Measurements from ENCODE around the gene LPCAT1. TPM values are rescaled to one million over a fixed set of nuclear protein-coding genes. Genes with fewer than 3 reads are reported as not detected.

Gene LPCAT1
- total and polyA plus RNA-seq, 10 of the 15 experiments (the other 5 are each of a cell fraction or from before 2014, with no cell fraction given), result 2.3 to 109 (median 72.7) TPM

- intact Hi-C loops (cut with micrococcal nuclease; ENCODE audit: unreplicated experiment), result loop anchor here (2.0 to 5.0 kb wide), 2 partner anchors 20 to 36 kb away; no protein-coding TSS in a partner anchor
- BruUV-seq (replicated peaks), result TSS peak; percentile 66
These were observed 920 bp downstream of the LPCAT1 start for GRCh38 chr5:1522601-1523479.

More at GRCh38 chr5:1522601-1523479, 920 bp downstream of the LPCAT1 start:
- ChIA-PET RAD21 (ENCODE audit: unreplicated experiment) (interaction anchor here (0.8 to 2.6 kb wide), 10 partner anchors 14 to 71 kb away, joined by 3 to 13 read pairs (median 4); no protein-coding TSS in a partner anchor), CTCF (interaction anchor here (0.6 to 1.8 kb wide), 4 partner anchors 9 to 122 kb away, joined by 3 to 5 read pairs (median 4); no protein-coding TSS in a partner anchor), POLR2A (interaction anchor here (0.8 to 4.3 kb wide), 10 partner anchors 13 to 41 kb away, joined by 3 to 29 read pairs (median 5); no protein-coding TSS in a partner anchor), SMC1A (ENCODE audit: uncharacterized antibody, unreplicated experiment) (interaction anchor here (0.7 to 2.8 kb wide), 5 partner anchors 13 to 33 kb away, joined by 3 to 23 read pairs (median 8); no protein-coding TSS in a partner anchor)
- Histone ChIP-seq H3K4me1 (ENCODE audit: control insufficient read depth, insufficient read depth, low read length) (peaks cover 16% of the 10 kb centered on the region), H3K4me3 (peak overlapping the region; percentile 88), H3K9me3 (replicated peaks; ENCODE audit: control insufficient read depth, insufficient read depth, low read length) (no peaks in the 10 kb centered on the region), H4K20me1 (ENCODE audit: control insufficient read depth, insufficient read depth) (no peaks in the 10 kb centered on the region; the same call in 1 of the 2 replicates), H2AFZ (ENCODE audit: control insufficient read depth, low read depth, low read length) (no peak overlapping the region), H3K9ac (ENCODE audit: control insufficient read depth, insufficient read depth, low read length) (peak overlapping the region; percentile 76), H3K27ac (ENCODE audit: control insufficient read depth, insufficient read depth) (peak overlapping the region; percentile 78), H3K36me3 (ENCODE audit: control insufficient read depth in 2 of 2, insufficient read depth in 2 of 2, low read length in 1 of 2) (peaks cover 9 to 20% of the 10 kb centered on the region in 2 experiments), H3K79me2 (ENCODE audit: control insufficient read depth, insufficient read depth, low read length) (peaks cover 50% of the 10 kb centered on the region), H3K4me2 (ENCODE audit: control insufficient read depth, insufficient read depth) (peak overlapping the region; percentile 94), H3K27me3 (replicated peaks in 1 of 2; ENCODE audit: control insufficient read depth in 2 of 2, insufficient read depth in 2 of 2, low read length in 1 of 2) (no peaks in the 10 kb centered on the region)
- TF ChIP-seq MXI1 (IDR thresholded peaks at IDR 0.05; ENCODE audit: low read depth, low read length) (0 out of 2 replicates have a peak, but pooled peaks have one; percentile 1), NKRF (conservative IDR thresholded peaks at IDR 0.05) (0 out of 2 replicates have a peak, but pooled peaks have one; percentile 32), FOXK2 (IDR thresholded peaks at IDR 0.05) (no peak), GATAD2B (conservative IDR thresholded peaks at IDR 0.05; ENCODE audit: low read depth) (0 out of 2 replicates have a peak, but pooled peaks have one; percentile 6), ESRRA (IDR thresholded peaks at IDR 0.05; ENCODE audit: low read length) (no peak), LARP7 (IDR thresholded peaks at IDR 0.05) (peak; percentile 46; the same call in 1 of the 2 replicates)
- FAIRE-seq, result no peak
- in situ Hi-C loops (cut with MboI), result no loop called here
- under 1% methylated on average over 40 of the region's 63 CpGs for WGBS (ENCODE audit: insufficient coverage, insufficient replicate concordance, low lambda C conversion rate, missing lambda C conversion rate)
- DNase-seq (ENCODE audit: low read depth, low spot score), result no peak
- ATAC-seq, result peak; percentile 18
